PC-9 (cell line): Measurements from ENCODE around the gene TUBA8. TPM values are rescaled to one million over a fixed set of nuclear protein-coding genes. Genes with fewer than 3 reads are reported as not detected.

Experiments
- BruUV-seq: library from RNA; stranded (reverse); fragments of 400-500 nt; replicated peaks from 2 replicates; lab custom pipeline; 2021; lab: Mats Ljungman, UMichigan
- CTCF ChIA-PET: fragments of 300-600 bp; sonication (Branson Sonifier 250); formaldehyde crosslinking; loops from one replicate; lab custom pipeline; 2022; ENCODE audit warnings: antibody characterized with exemption; lab: Charles Lee
- POLR2A ChIA-PET: fragments of 300-600 bp; sonication (Branson Sonifier 250); formaldehyde crosslinking; loops from one replicate; lab custom pipeline; 2022; ENCODE audit warnings: antibody characterized with exemption; ENCODE audit not compliant: unreplicated experiment; lab: Charles Lee
- DNase-seq, 2 experiments: peaks; one replicate each; pipeline versions ENCODE4 v3.0.0 to v3.0.0-alpha.2; 2015 to 2022; ENCODE audit warnings: mixed read lengths in 1 of 2
- H2AFZ ChIP-seq: fragments of 200-600 bp; sonication (generic); 2 replicates; pipeline ENCODE4 v1.8.1; 2017; ENCODE audit warnings: antibody characterized with exemption
- H3F3A ChIP-seq: fragments of 200-600 bp; sonication (generic); 2 replicates; pipeline ENCODE4 v1.8.1; 2017; ENCODE audit warnings: antibody characterized with exemption, mild to moderate bottlenecking, low read depth; ENCODE audit not compliant: insufficient read depth
- H3K27ac ChIP-seq: fragments of 200-600 bp; sonication (generic); 2 replicates; pipeline ENCODE4 v1.6.1; 2016; ENCODE audit warnings: mixed run types
- H3K27me3 ChIP-seq: fragments of 200-600 bp; sonication (generic); 2 replicates; pipeline ENCODE4 v1.6.1; 2016; ENCODE audit warnings: low read depth, mixed run types; ENCODE audit not compliant: insufficient read depth
- H3K36me3 ChIP-seq: fragments of 200-600 bp; sonication (generic); 2 replicates; pipeline ENCODE4 v1.6.1; 2016; ENCODE audit warnings: low read depth, mixed run types
- H3K4me1 ChIP-seq: fragments of 200-600 bp; sonication (generic); replicated peaks from 2 replicates; pipeline ENCODE4 v1.6.1; 2016; ENCODE audit warnings: mixed run types; ENCODE audit not compliant: insufficient read depth
- H3K4me2 ChIP-seq: fragments of 200-600 bp; sonication (generic); 2 replicates; pipeline ENCODE4 v1.6.1; 2017; ENCODE audit warnings: mixed run types
- H3K4me3 ChIP-seq: fragments of 200-600 bp; sonication (generic); 2 replicates; pipeline ENCODE4 v1.6.1; 2016; ENCODE audit warnings: mixed run types
- H3K79me2 ChIP-seq: fragments of 200-600 bp; sonication (generic); 2 replicates; pipeline ENCODE4 v1.6.1; 2017; ENCODE audit warnings: low read depth, mixed run types
- H3K9me2 ChIP-seq: fragments of 200-600 bp; sonication (generic); 2 replicates; pipeline ENCODE4 v1.8.1; 2017; ENCODE audit warnings: mild to moderate bottlenecking; ENCODE audit not compliant: insufficient read depth
- H3K9me3 ChIP-seq: fragments of 200-600 bp; sonication (generic); 2 replicates; pipeline ENCODE4 v1.8.1; 2016; ENCODE audit warnings: low read depth; ENCODE audit not compliant: insufficient read depth
- H4K20me1 ChIP-seq: fragments of 200-600 bp; sonication (generic); 2 replicates; pipeline ENCODE4 v1.8.1; 2017; ENCODE audit not compliant: insufficient read depth
- CTCF ChIP-seq: fragments of 200-600 bp; sonication (generic); conservative IDR thresholded peaks from 2 replicates; pipeline ENCODE4 v1.6.1; 2017; ENCODE audit warnings: mixed run types, antibody characterized with exemption, mild to moderate bottlenecking, moderate library complexity
- EZH2 ChIP-seq: fragments of 200-600 bp; sonication (generic); IDR thresholded peaks from 2 replicates; pipeline ENCODE4 v1.8.0; 2017; ENCODE audit warnings: antibody characterized with exemption, low read depth
- intact Hi-C: fragments of 100-400 bp; cut with micrococcal nuclease; formaldehyde crosslinking; loops from one replicate; pipeline ENCODE4 v1.10.0; 2022; ENCODE audit not compliant: unreplicated experiment
- total RNA-seq: library from RNA; stranded (reverse); gene quantifications from 2 replicates; pipeline ENCODE4 v1.2.3, GENCODE V29; 2021

Gene TUBA8
- total RNA-seq, 1 experiment from 2014 or later = 0.72 TPM

GRCh38 chr22:18108187-18108586 is 2.4 kb upstream of the TUBA8 start:
- ChIA-PET CTCF (no interaction called here), POLR2A (no interaction called here)
- Histone ChIP-seq H3K27me3 (no peaks in the 10 kb centered on the region), H3K9me3 (no peaks in the 10 kb centered on the region), H4K20me1 (no peaks in the 10 kb centered on the region), H3K27ac (no peak overlapping the region), H3K4me1 (no peaks in the 10 kb centered on the region), H3F3A (no peaks in the 10 kb centered on the region), H3K4me3 (no peak overlapping the region), H2AFZ (no peak overlapping the region), H3K4me2 (no peak overlapping the region), H3K36me3 (no peaks in the 10 kb centered on the region), H3K79me2 (no peaks in the 10 kb centered on the region), H3K9me2 (no peaks in the 10 kb centered on the region)
- no TSS peak for BruUV-seq
- no peak for DNase-seq
- intact Hi-C loops = no loop called here
- no peak for TF ChIP-seq EZH2
- TF ChIP-seq CTCF = no peak

GRCh38 chr22:18109410-18110193 is 1.0 kb upstream of the TUBA8 start:
- Histone ChIP-seq H4K20me1 (no peaks in the 10 kb centered on the region), H3K27me3 (no peaks in the 10 kb centered on the region), H3K4me2 (no peak overlapping the region), H3K4me3 (no peak overlapping the region), H2AFZ (no peak overlapping the region), H3K27ac (no peak overlapping the region), H3K4me1 (no peaks in the 10 kb centered on the region), H3K79me2 (no peaks in the 10 kb centered on the region), H3K9me2 (no peaks in the 10 kb centered on the region), H3K9me3 (no peaks in the 10 kb centered on the region), H3K36me3 (no peaks in the 10 kb centered on the region), H3F3A (no peaks in the 10 kb centered on the region)
- BruUV-seq = no TSS peak
- DNase-seq = no peak
- ChIA-PET CTCF (no interaction called here), POLR2A (no interaction called here)
- intact Hi-C loops = no loop called here
- TF ChIP-seq EZH2 (no peak), CTCF (no peak)

- no peaks in the 10 kb centered on the region for H3K36me3 ChIP-seq
- CTCF ChIA-PET = no interaction called here
- H3K4me2 ChIP-seq = peak overlapping the region; percentile 46
- H3K4me1 ChIP-seq = no peaks in the 10 kb centered on the region
- no peak for DNase-seq
- TF ChIP-seq EZH2 = no peak
- TF ChIP-seq CTCF = no peak
- no peaks in the 10 kb centered on the region for H3F3A ChIP-seq
- POLR2A ChIA-PET = no interaction called here
- no peak overlapping the region for H3K27ac ChIP-seq
- no peaks in the 10 kb centered on the region for H3K9me3 ChIP-seq
- no peak overlapping the region for H2AFZ ChIP-seq
- no peaks in the 10 kb centered on the region for H3K27me3 ChIP-seq
- no peak overlapping the region for H3K4me3 ChIP-seq
- H3K79me2 ChIP-seq = no peaks in the 10 kb centered on the region
- intact Hi-C loops = no loop called here
- H4K20me1 ChIP-seq = no peaks in the 10 kb centered on the region
- H3K9me2 ChIP-seq = no peaks in the 10 kb centered on the region
- no TSS peak for BruUV-seq
These were observed 547 bp downstream of the TUBA8 start for GRCh38 chr22:18110954-18111758.
